PC-3 (cell line): ENCODE results near the gene COMMD3. TPM values are rescaled to one million over a fixed set of nuclear protein-coding genes. Genes with fewer than 3 reads are reported as not detected.
"Not testable (repeated sequence)": the region's sequence is repeated elsewhere in the genome, so short reads cannot be mapped to it uniquely, and the experiment has no call there.

Source experiments
- ATAC-seq: fragments of 200-7000 bp; cut with Tn5 transposase; 2 replicates; pipeline ENCODE4 v1.9.1; 2020; ENCODE audit warnings: mild to moderate bottlenecking, moderate library complexity
- BruUV-seq: library from RNA; stranded (reverse); fragments of 400-500 nt; replicated peaks from 2 replicates; lab custom pipeline; 2021; lab: Mats Ljungman, UMichigan
- CTCF ChIA-PET: fragments of 300-600 bp; sonication (Branson Sonifier 250); formaldehyde crosslinking; loops from one replicate; lab custom pipeline; 2022; ENCODE audit warnings: antibody characterized with exemption; lab: Charles Lee
- POLR2A ChIA-PET: fragments of 300-600 bp; sonication (Branson Sonifier 250); formaldehyde crosslinking; loops from one replicate; lab custom pipeline; 2022; ENCODE audit warnings: antibody characterized with exemption; ENCODE audit not compliant: unreplicated experiment; lab: Charles Lee
- DNase-seq: peaks from one replicate; pipeline ENCODE4 v3.0.0-alpha.2; 2015
- H2AFZ ChIP-seq: fragments of 300-600 bp; sonication (generic); 2 replicates; pipeline ENCODE4 v1.6.0; 2016; ENCODE audit warnings: antibody characterized with exemption, low read length
- H3F3A ChIP-seq: fragments of 300-600 bp; sonication (generic); one replicate; pipeline ENCODE4 v1.6.0; 2017; ENCODE audit warnings: antibody characterized with exemption, low read length, control low read depth, mild to moderate bottlenecking; ENCODE audit not compliant: unreplicated experiment
- H3K27ac ChIP-seq: fragments of 300-600 bp; sonication (generic); 2 replicates; pipeline ENCODE4 v1.5.1; 2016; ENCODE audit warnings: mild to moderate bottlenecking, low read length
- H3K27me3 ChIP-seq: fragments of 300-600 bp; sonication (generic); 2 replicates; pipeline ENCODE4 v1.6.1; 2016; ENCODE audit warnings: low read length, mixed read lengths
- H3K36me3 ChIP-seq: fragments of 300-600 bp; sonication (generic); 2 replicates; pipeline ENCODE4 v1.6.1; 2016; ENCODE audit warnings: low read depth, mixed run types, low read length, mixed read lengths
- H3K4me1 ChIP-seq: fragments of 300-600 bp; sonication (generic); 2 replicates; pipeline ENCODE4 v1.5.1; 2016; ENCODE audit warnings: low read length; ENCODE audit not compliant: insufficient read depth
- H3K4me2 ChIP-seq: fragments of 300-600 bp; sonication (generic); 2 replicates; pipeline ENCODE4 v1.6.0; 2016; ENCODE audit warnings: low read length
- H3K4me3 ChIP-seq: fragments of 300-600 bp; sonication (generic); 2 replicates; pipeline ENCODE4 v1.5.1; 2016; ENCODE audit warnings: mild to moderate bottlenecking, low read length, mixed read lengths
- H3K79me2 ChIP-seq: fragments of 300-600 bp; sonication (generic); 2 replicates; pipeline ENCODE4 v1.6.1; 2017; ENCODE audit warnings: low read length, mixed read lengths
- H3K9ac ChIP-seq: fragments of 300-600 bp; sonication (generic); 2 replicates; pipeline ENCODE4 v1.6.0; 2016; ENCODE audit warnings: mild to moderate bottlenecking, low read length
- H3K9me2 ChIP-seq: fragments of 300-600 bp; sonication (generic); replicated peaks from 2 replicates; pipeline ENCODE4 v1.6.1; 2016; ENCODE audit warnings: mixed run types, low read length, mixed read lengths
- H3K9me3 ChIP-seq: fragments of 300-600 bp; sonication (generic); 2 replicates; pipeline ENCODE4 v1.6.1; 2016; ENCODE audit warnings: low read length, mixed read lengths
- H4K20me1 ChIP-seq: fragments of 300-600 bp; sonication (generic); 2 replicates; pipeline ENCODE4 v1.6.1; 2016; ENCODE audit warnings: low read length, mixed read lengths
- EZH2 ChIP-seq: fragments of 300-600 bp; sonication (generic); IDR thresholded peaks from one replicate; pipeline ENCODE4 v1.6.1; 2017; ENCODE audit warnings: antibody characterized with exemption, mild to moderate bottlenecking, low read length; ENCODE audit not compliant: unreplicated experiment
- EZH2phosphoT487 ChIP-seq: fragments of 300-600 bp; sonication (generic); IDR thresholded peaks from 2 replicates; pipeline ENCODE4 v1.6.1; 2018; ENCODE audit warnings: mild to moderate bottlenecking, antibody characterized with exemption, low read length, borderline replicate concordance
- intact Hi-C: fragments of 100-400 bp; cut with micrococcal nuclease; formaldehyde crosslinking; loops from 2 replicates; pipeline ENCODE4 v1.9.0; 2023
- total RNA-seq: library from RNA; depleted of rRNA; stranded (reverse); fragments of >200 nt; gene quantifications from 2 replicates; pipeline ENCODE4 v1.2.3, GENCODE V29; 2014
- TF ChIP-seq, protein P1 (sequence below): fragments of 300-600 bp; sonication (generic); conservative IDR thresholded peaks from 2 replicates; pipeline ENCODE4 v1.5.1; 2017; ENCODE audit warnings: antibody characterized with exemption, low read depth, mild to moderate bottlenecking, low read length

The COMMD3 gene
- total RNA-seq, 1 experiment from 2014 or later, result 86.4 TPM

DNA sequence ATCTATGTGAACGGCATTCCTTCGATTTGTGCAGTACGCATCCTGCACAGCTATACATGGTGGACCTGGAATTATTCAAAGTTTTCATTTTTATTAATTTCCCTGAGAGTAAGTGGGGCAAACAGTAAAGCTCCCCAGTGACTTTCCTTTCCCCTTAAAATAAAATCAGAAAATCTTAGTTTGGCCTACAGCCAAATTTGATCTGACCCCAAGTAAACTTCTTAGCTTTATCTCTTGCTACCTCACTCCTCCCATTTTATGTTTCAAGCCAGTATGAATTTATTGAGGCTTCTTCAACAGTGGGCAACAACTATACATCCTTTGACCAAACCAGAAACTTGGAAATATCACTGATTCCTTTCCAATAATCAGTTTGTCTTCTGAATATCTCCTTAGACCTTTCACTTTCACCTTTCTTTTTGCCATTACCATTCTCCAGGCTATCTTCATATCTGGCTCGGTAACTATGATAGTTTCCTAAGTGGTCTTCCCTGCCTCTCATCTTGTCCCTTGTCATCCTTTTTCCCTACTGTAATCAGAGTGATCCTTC, 40.2 kb downstream of the COMMD3 start:
- H3F3A ChIP-seq, result no peaks in the 10 kb centered on the region
- no TSS peak for BruUV-seq
- H2AFZ ChIP-seq, result no peak overlapping the region
- ChIA-PET CTCF (no interaction called here), POLR2A (no interaction called here)
- no peak overlapping the region for H3K27ac ChIP-seq
- no peak overlapping the region for H3K9ac ChIP-seq
- H3K79me2 ChIP-seq, result no peaks in the 10 kb centered on the region
- DNase-seq, result no peak
- ATAC-seq, result no peak
- TF ChIP-seq, protein P1, sequence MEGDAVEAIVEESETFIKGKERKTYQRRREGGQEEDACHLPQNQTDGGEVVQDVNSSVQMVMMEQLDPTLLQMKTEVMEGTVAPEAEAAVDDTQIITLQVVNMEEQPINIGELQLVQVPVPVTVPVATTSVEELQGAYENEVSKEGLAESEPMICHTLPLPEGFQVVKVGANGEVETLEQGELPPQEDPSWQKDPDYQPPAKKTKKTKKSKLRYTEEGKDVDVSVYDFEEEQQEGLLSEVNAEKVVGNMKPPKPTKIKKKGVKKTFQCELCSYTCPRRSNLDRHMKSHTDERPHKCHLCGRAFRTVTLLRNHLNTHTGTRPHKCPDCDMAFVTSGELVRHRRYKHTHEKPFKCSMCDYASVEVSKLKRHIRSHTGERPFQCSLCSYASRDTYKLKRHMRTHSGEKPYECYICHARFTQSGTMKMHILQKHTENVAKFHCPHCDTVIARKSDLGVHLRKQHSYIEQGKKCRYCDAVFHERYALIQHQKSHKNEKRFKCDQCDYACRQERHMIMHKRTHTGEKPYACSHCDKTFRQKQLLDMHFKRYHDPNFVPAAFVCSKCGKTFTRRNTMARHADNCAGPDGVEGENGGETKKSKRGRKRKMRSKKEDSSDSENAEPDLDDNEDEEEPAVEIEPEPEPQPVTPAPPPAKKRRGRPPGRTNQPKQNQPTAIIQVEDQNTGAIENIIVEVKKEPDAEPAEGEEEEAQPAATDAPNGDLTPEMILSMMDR, result no peak
- no peak for TF ChIP-seq EZH2phosphoT487
- TF ChIP-seq EZH2, result no peak
- H3K9me2 ChIP-seq, result no peaks in the 10 kb centered on the region
- no peaks in the 10 kb centered on the region for H3K4me1 ChIP-seq
- no peak overlapping the region for H3K4me2 ChIP-seq
- no peak overlapping the region for H3K4me3 ChIP-seq
- H4K20me1 ChIP-seq, result no peaks in the 10 kb centered on the region
- intact Hi-C loops, result no loop called here
- no peaks in the 10 kb centered on the region for H3K27me3 ChIP-seq
- H3K36me3 ChIP-seq, result no peaks in the 10 kb centered on the region
- no peaks in the 10 kb centered on the region for H3K9me3 ChIP-seq

DNA sequence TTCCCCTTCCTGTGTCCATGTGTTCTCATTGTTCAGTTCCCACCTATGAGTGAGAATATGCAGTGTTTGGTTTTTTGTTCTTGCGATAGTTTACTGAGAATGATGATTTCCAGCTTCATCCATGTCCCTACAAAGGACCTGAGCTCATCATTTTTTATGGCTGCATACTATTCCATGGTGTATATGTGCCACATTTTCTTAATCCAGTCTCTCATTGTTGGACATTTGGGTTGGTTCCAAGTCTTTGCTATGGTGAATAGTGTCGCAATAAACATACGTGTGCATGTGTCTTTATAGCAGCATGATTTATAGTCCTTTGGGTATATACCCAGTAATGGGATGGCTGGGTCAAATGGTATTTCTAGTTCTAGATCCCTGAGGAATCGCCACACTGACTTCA, 41.6 kb downstream of the COMMD3 start:
- H3K4me2 ChIP-seq, DNase-seq, H3F3A ChIP-seq, H2AFZ ChIP-seq, H3K4me3 ChIP-seq, H3K36me3 ChIP-seq, H3K79me2 ChIP-seq, H3K9me3 ChIP-seq, H3K9ac ChIP-seq, intact Hi-C loops, CTCF ChIA-PET, POLR2A ChIA-PET, H4K20me1 ChIP-seq, ATAC-seq, H3K9me2 ChIP-seq, H3K27me3 ChIP-seq, H3K4me1 ChIP-seq, H3K27ac ChIP-seq, BruUV-seq: not testable (repeated sequence)

DNA sequence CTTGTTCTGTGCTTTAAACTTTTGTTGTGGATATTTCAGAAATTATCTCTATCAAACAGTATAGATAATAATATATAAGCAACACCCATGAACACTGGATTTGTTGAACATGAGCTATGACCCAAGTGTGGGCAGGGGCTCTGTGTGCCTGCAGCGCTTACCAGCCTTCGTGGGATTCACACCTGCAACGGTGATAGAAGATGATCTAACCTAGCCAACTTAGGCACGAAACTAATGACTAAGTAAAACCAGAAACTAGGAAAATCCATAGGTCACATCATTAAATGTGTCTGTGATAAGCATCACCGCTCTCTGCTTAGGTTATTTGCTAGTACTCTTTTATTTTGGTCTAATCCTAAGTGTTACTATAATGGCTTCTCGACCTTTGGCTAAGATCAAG, 47.1 kb downstream of the COMMD3 start:
- H2AFZ ChIP-seq, result no peak overlapping the region
- no peaks in the 10 kb centered on the region for H3K4me1 ChIP-seq
- H3K4me3 ChIP-seq, result no peak overlapping the region
- no peaks in the 10 kb centered on the region for H3K36me3 ChIP-seq
- no peak overlapping the region for H3K27ac ChIP-seq
- ATAC-seq (no peak), DNase-seq (no peak)
- H3K27me3 ChIP-seq, result no peaks in the 10 kb centered on the region
- TF ChIP-seq EZH2, result no peak
- TF ChIP-seq EZH2phosphoT487, result no peak
- TF ChIP-seq, protein P1, result no peak
- no peaks in the 10 kb centered on the region for H3K79me2 ChIP-seq
- no peaks in the 10 kb centered on the region for H3F3A ChIP-seq
- POLR2A ChIA-PET, result no interaction called here
- H4K20me1 ChIP-seq, result no peaks in the 10 kb centered on the region
- H3K9ac ChIP-seq, result no peak overlapping the region
- intact Hi-C loops, result no loop called here
- BruUV-seq, result no TSS peak
- CTCF ChIA-PET, result no interaction called here
- H3K9me3 ChIP-seq, result no peaks in the 10 kb centered on the region
- no peak overlapping the region for H3K4me2 ChIP-seq
- no peaks in the 10 kb centered on the region for H3K9me2 ChIP-seq
